SH-SY5Y (cell line): ENCODE results near the gene MYOM3.

Experiments used
- GATA2 ChIP-seq: IDR thresholded peaks from 2 replicates; pipeline ENCODE4 v1.6.1; 2011; ENCODE audit warnings: mild to moderate bottlenecking, low read depth, low read length
- GATA3 ChIP-seq: IDR thresholded peaks from 2 replicates; pipeline ENCODE4 v1.6.1; 2011; ENCODE audit warnings: low read depth, mild to moderate bottlenecking, low read length, moderate library complexity

DNA sequence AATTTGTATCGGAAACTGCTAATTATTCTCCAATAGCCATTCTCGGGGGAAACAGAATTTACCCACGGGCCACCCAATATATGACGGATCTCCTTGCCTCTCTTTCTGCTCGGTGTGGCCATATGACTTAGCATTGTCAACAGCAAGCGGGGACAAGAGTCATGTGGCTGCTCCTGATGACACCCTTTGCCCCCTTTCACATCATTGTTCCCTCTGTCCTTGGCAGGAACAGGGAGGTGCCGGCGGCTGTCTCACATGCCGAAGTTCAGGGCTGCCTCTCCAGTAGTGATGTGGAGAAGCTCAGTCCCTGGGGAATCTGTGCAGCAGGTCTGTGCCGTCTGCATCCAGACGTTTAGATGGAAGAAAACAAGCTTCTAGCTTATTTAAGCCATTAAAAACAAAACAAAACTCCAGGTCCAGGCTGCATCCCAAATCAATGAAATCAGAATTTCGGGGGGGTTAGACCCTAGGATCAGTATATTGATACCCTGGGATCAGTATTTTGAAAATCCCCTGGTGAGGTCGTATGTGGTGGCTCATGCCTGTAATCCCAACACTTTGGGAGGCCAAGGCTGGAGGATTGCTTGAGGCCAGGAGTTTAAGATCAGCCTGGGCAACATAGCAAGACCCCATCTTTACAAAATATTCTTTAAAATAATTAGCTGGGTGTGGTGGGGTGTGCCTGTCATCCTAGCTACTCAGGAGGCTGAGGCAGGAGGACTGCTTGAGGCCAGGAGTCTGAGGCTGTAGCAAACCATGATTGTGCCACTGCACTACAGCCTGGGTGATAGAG, 10.8 kb downstream of the MYOM3 start:
- TF ChIP-seq GATA2 (no peak), GATA3 (no peak)
